Measurements from ENCODE around the gene COL25A1. TPM values are rescaled to one million over a fixed set of nuclear protein-coding genes. Genes with fewer than 3 reads are reported as not detected.

COL25A1 gene
- total RNA-seq, 1 experiment from 2014 or later, result 8.8 TPM

- no peak for DNase-seq (ENCODE audit: low spot score)
- CTCF ChIA-PET, result no interaction called here
- Histone ChIP-seq H3K4me3 (ENCODE audit: low read depth, low read length, poor library complexity, severe bottlenecking) (no peak overlapping the region), H3K27me3 (replicated peaks; ENCODE audit: insufficient read depth, low read depth, low read length, poor library complexity) (no peaks in the 10 kb centered on the region), H3K9me3 (ENCODE audit: low read depth, low read length, poor library complexity, severe bottlenecking) (no peaks in the 10 kb centered on the region), H3K4me1 (ENCODE audit: insufficient read depth, low read length, poor library complexity, severe bottlenecking) (peaks cover 8% of the 10 kb centered on the region), H3K36me3 (ENCODE audit: insufficient read depth, low read length, poor library complexity, severe bottlenecking) (no peaks in the 10 kb centered on the region), H3K27ac (ENCODE audit: low read depth, low read length, poor library complexity, severe bottlenecking) (no peak overlapping the region)
- TF ChIP-seq, protein P1, sequence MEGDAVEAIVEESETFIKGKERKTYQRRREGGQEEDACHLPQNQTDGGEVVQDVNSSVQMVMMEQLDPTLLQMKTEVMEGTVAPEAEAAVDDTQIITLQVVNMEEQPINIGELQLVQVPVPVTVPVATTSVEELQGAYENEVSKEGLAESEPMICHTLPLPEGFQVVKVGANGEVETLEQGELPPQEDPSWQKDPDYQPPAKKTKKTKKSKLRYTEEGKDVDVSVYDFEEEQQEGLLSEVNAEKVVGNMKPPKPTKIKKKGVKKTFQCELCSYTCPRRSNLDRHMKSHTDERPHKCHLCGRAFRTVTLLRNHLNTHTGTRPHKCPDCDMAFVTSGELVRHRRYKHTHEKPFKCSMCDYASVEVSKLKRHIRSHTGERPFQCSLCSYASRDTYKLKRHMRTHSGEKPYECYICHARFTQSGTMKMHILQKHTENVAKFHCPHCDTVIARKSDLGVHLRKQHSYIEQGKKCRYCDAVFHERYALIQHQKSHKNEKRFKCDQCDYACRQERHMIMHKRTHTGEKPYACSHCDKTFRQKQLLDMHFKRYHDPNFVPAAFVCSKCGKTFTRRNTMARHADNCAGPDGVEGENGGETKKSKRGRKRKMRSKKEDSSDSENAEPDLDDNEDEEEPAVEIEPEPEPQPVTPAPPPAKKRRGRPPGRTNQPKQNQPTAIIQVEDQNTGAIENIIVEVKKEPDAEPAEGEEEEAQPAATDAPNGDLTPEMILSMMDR (conservative IDR thresholded peaks at IDR 0.05; ENCODE audit: low read depth, low read length), result no peak
- TF ChIP-seq EZH2 (IDR thresholded peaks at IDR 0.05; ENCODE audit: borderline replicate concordance, low read depth, low read length, poor library complexity, severe bottlenecking), result no peak
- POLR2A ChIA-PET (ENCODE audit: low non-redundant PET), result no interaction called here
- BruUV-seq (replicated peaks), result no TSS peak
- intact Hi-C loops (cut with micrococcal nuclease; ENCODE audit: unreplicated experiment), result loop anchor here (10.0 kb wide), 1 partner anchor 295 kb away; no protein-coding TSS in a partner anchor
These were observed 463.1 kb downstream of the COL25A1 start for GRCh38 chr4:108839333-108839732.

DNA sequence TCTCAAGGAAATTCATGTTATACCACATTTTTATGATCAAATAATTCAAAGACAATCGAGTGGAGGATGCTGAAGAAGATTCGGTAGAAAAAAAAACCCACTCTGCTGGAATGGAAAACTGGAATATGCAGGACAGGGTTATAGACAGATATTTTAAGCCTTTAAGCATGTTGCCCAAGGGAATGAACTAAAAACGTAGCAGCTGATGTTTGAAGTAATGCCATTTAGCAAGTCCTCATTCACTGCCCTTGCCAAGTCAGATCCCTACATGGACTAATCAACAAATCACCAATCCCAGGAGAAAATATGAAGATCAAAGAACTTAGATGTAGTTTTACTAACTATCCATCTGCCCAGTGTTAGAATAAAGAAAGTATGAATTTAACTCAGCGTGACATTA, 464.0 kb downstream of the COL25A1 start:
- Histone ChIP-seq H3K36me3 (ENCODE audit: insufficient read depth, low read length, poor library complexity, severe bottlenecking) (no peaks in the 10 kb centered on the region), H3K27me3 (replicated peaks; ENCODE audit: insufficient read depth, low read depth, low read length, poor library complexity) (no peaks in the 10 kb centered on the region), H3K9me3 (ENCODE audit: low read depth, low read length, poor library complexity, severe bottlenecking) (no peaks in the 10 kb centered on the region), H3K27ac (ENCODE audit: low read depth, low read length, poor library complexity, severe bottlenecking) (no peak overlapping the region), H3K4me1 (ENCODE audit: insufficient read depth, low read length, poor library complexity, severe bottlenecking) (peaks cover 17% of the 10 kb centered on the region), H3K4me3 (ENCODE audit: low read depth, low read length, poor library complexity, severe bottlenecking) (no peak overlapping the region)
- no peak for TF ChIP-seq EZH2 (IDR thresholded peaks at IDR 0.05; ENCODE audit: borderline replicate concordance, low read depth, low read length, poor library complexity, severe bottlenecking)
- TF ChIP-seq, protein P1 (conservative IDR thresholded peaks at IDR 0.05; ENCODE audit: low read depth, low read length), result no peak
- ChIA-PET POLR2A (ENCODE audit: low non-redundant PET) (no interaction called here), CTCF (no interaction called here)
- DNase-seq (ENCODE audit: low spot score), result no peak
- BruUV-seq (replicated peaks), result no TSS peak
- intact Hi-C loops (cut with micrococcal nuclease; ENCODE audit: unreplicated experiment), result loop anchor here (10.0 kb wide), 1 partner anchor 296 kb away; no protein-coding TSS in a partner anchor

GRCh38 chr4:108834835-108835384, 467.5 kb downstream of the COL25A1 start:
- DNase-seq (ENCODE audit: low spot score), result peak; percentile 75

More at GRCh38 chr4:108834835-108835384, 467.5 kb downstream of the COL25A1 start:
- intact Hi-C loops (cut with micrococcal nuclease; ENCODE audit: unreplicated experiment), result loop anchor here (2.0 to 10.0 kb wide), 5 partner anchors 107 to 572 kb away; no protein-coding TSS in a partner anchor
- Histone ChIP-seq H3K9me3 (ENCODE audit: low read depth, low read length, poor library complexity, severe bottlenecking) (no peaks in the 10 kb centered on the region), H3K36me3 (ENCODE audit: insufficient read depth, low read length, poor library complexity, severe bottlenecking) (no peaks in the 10 kb centered on the region), H3K27ac (ENCODE audit: low read depth, low read length, poor library complexity, severe bottlenecking) (no peak overlapping the region), H3K4me1 (ENCODE audit: insufficient read depth, low read length, poor library complexity, severe bottlenecking) (peaks cover 51% of the 10 kb centered on the region), H3K27me3 (replicated peaks; ENCODE audit: insufficient read depth, low read depth, low read length, poor library complexity) (no peaks in the 10 kb centered on the region), H3K4me3 (ENCODE audit: low read depth, low read length, poor library complexity, severe bottlenecking) (no peak overlapping the region)
- CTCF ChIA-PET, result no interaction called here
- BruUV-seq (replicated peaks), result no TSS peak
- TF ChIP-seq, protein P1 (conservative IDR thresholded peaks at IDR 0.05; ENCODE audit: low read depth, low read length), result peak; percentile 79
- TF ChIP-seq EZH2 (IDR thresholded peaks at IDR 0.05; ENCODE audit: borderline replicate concordance, low read depth, low read length, poor library complexity, severe bottlenecking), result no peak
- POLR2A ChIA-PET (ENCODE audit: low non-redundant PET), result no interaction called here
